NK-92 (cell line): Measurements from ENCODE around the gene S1PR2.
A peak's percentile ranks its signal among the peaks of the same experiment; 100 is the strongest.
"Not testable (repeated sequence)": the region's sequence is repeated elsewhere in the genome, so short reads cannot be mapped to it uniquely, and the experiment has no call there.

Source experiments
- DNase-seq: peaks from one replicate; lab custom pipeline; 2025; ENCODE audit not compliant: unreplicated experiment; lab: John Stamatoyannopoulos, UW

The S1PR2 gene

DNA sequence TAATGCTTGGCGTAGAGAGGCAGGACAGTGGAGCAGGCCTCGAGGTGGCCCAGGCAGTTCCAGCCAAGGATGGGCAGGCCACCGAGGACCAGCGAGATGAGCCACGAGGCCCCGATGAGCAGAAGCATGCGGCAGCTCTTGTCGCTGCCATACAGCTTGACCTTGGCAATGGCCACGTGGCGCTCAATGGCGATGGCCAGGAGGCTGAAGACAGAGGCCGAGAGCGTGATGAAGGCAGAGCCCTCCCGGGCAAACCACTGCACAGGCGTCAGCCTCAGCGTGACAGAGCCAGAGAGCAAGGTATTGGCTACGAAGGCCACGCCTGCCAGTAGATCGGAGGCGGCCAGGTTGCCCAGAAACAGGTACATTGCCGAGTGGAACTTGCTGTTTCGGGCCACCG, 6.8 kb downstream of the S1PR2 start:
- no peak for DNase-seq

DNA sequence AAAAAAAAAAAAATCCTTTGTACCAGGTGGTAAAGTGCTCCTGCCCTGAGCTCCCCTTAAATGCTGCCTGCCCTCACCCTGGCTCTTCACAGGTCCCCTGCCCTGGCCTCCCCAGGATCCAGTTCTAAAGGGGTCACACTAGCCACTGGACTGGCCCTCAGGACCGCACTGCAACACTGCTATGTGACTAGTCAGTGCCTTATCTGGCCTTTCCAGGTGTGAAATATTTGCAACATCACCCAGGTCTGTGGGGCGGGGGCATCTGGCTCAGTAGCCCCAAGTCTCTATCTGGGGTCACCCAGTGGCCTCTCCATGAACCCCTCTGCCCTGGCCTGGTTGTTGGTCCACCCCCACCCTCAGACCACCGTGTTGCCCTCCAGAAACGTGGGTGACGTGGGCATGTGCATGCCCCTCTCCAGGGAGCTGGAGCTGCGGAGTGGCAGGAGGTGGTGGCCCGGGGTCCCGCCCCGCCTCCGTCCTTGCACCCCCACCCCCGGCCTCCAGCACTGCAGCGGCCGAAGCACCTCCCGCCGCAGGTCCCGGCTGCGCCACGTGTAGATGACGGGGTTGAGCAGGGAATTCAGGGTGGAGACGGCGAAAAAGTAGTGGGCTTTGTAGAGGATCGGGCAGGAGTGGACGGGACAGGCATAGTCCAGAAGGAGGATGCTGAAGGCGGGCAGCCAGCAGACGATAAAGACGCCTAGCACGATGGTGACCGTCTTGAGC, 7.5 kb downstream of the S1PR2 start:
- DNase-seq: no peak

DNA sequence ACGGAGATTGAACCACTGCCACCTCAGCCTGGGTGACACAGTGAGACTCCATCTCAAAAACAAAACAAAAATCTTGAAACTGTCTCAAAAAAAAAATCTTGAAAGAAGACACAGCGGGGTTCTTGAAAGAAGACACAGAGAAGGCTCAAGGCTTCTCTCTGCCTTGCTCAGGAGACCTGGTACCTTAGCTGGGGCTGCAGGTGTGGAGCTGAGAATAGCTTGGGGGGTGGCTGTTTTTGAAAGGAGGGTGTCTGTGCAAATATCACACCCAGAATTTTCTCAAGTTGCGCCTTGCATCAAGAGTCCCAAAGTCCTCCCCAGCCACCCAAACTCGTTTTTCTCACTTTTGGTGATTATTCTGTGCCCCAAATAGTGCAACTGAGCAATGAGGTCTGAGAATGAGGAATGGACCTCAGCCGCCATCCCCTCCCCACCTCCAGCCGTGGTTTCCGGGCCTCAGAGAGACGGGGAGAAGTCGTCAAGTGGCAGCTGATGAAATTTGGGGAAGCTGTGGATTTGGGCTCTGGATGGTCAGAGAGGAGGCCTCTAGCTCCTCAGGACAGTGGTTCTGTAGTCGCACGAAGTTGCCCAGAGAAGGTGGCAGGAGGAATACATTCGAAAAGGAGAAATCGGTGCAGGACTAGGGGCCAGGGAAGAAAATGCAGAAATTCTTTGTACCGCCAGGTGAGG, 8.8 kb downstream of the S1PR2 start:
- no peak for DNase-seq

DNA sequence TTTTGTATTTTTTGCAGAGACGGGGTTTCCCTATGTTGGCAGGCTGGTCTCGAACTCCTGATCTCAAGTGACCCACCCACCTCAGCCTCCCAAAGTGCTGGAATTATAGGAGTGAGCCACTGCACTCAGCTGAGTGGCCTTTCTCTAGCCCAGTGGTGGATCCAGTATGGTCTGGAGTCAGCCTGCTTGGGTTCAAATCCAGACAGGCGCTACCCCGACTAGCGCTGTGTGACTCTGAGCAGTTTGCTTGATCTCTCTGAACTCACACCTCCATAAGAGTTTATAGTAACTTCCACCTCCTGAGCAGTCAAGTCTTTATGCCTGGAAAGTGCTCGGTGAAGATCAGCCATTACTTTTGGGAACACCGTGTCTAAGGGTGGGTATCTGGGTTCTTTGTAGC, 10.4 kb downstream of the S1PR2 start:
- DNase-seq: no peak

DNA sequence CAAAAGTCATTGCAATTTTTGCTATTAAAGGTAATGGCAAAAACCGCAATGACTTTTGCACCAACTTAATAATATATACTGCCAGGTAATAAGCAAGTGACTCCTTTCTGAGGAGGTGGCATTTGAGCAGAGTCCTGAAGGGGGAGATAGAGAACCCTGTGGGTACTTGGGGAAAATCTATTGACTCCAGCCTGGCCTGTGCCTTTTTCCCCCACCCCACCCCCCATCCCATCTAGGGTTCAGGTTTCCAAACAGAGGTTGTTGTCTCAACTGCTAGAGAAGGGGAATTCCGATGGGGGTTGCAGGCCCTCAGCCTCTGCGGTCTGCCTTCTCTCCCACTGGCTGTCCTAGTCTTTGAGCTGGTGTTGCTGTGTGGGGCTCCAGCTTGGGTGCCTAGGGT, 11.5 kb downstream of the S1PR2 start:
- DNase-seq: no peak

DNA sequence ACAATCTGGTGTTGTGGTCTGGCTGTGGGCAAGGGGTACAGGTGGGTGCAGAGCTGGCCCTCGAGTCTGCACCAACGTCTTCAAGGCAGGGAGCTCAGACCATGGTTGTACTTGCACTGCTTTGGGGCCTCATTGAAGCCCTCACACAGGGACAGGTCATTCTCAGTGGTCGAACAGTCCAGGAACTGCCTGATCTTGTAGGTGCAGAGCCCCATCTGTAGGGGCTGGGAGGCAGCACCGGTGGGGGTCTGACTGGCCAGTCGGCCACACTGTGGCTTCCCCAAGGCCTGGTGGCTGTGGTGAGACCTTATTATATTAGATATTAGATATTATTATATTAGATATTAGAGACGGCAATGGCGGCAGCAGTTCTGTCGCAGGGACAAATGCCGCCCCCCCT, 14.0 kb downstream of the S1PR2 start:
- no peak for DNase-seq

DNA sequence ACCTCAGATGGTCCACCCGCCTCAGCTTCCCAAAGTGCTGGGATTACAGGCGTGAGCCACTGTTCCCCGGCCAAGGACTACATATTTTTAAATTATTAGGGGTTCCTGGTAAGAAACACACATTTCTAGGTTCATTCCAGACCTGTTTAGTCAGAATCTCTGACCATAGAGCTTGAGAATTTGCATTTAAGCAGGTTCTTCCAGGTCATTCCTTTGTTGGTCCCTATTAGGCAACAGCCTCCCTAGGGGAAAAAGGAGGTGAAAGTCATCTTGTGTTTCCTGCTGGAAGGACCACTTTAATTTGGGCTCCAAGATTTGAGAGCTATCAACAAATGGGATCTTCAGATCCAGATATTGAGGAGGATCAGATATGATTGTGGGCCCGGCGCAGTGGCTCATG, 16.3 kb downstream of the S1PR2 start:
- no peak for DNase-seq

DNA sequence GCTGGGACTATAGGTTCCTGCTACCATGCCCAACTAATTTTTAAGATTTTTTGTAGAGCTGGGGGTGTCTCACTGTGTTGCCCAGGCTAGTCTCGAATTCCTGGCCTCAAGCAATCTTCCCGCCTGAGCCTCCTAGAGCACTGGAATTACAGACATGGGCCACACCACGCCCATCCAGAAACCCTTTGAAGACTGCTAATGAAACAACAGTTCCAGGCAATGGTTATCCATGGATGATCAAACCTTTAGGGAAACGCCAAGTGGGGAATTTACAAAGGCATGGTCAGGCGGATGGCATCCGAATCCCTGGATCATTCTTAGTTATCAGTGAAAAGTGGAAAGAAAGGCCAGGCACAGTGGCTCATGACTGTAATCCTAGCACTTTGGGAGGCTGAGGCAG, 19.4 kb downstream of the S1PR2 start:
- no peak for DNase-seq

DNA sequence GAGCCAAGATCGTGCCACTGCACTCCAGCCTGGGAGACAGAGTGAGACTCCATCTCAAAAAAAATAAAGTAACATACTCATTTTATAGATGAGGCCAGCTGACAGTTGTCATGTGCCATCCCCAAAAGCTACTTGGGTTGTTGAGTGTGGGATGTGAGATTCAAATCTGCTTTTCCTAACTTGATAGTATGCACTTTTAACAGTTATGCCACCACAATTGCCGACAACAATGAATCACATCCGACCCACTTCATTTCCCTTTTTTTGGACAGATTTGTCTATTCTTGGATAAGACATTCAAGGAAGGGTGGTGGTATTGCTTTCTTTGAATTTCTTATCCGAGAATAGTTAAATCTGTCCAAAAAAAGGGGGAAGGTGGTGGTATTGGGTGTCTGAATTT, 20.1 kb downstream of the S1PR2 start:
- DNase-seq: no peak

DNA sequence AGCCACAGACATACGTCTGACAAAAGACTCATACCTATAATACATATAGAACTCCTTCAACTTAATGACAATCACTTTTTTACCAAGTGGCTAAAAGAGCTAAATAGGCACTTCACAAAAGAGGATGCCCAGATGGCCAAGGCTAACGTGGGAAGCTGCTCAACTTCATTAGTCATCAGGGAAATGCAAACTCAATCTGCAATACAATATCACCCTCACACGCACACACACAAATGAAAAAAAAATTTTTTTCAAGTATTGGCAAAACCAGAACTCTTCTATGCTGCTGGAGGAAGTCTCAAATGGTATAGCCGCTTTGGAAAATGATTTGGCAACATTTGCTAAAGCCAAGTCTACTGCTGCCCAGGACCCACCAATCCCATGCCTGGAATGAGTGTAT, 21.8 kb downstream of the S1PR2 start:
- no peak for DNase-seq

DNA sequence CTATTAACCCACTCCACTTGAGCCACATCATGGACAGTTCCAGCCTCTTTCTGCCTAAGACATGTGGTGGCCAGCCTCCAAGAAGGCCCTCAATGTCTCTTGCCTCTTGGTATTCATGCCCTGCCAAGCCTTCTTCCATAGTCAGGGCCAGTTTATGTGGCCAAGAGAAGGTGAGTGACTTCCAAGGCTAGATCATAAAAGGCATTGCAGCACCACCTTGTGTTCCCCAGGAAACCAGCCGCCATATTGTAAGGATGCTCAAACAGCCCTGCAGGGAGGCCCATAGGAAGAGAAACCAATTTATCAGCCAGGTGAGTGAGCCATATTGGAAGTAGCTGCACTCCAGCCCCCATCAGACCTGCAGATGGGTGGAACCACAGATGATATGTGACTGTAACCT, 24.1 kb downstream of the S1PR2 start:
- no peak for DNase-seq

DNA sequence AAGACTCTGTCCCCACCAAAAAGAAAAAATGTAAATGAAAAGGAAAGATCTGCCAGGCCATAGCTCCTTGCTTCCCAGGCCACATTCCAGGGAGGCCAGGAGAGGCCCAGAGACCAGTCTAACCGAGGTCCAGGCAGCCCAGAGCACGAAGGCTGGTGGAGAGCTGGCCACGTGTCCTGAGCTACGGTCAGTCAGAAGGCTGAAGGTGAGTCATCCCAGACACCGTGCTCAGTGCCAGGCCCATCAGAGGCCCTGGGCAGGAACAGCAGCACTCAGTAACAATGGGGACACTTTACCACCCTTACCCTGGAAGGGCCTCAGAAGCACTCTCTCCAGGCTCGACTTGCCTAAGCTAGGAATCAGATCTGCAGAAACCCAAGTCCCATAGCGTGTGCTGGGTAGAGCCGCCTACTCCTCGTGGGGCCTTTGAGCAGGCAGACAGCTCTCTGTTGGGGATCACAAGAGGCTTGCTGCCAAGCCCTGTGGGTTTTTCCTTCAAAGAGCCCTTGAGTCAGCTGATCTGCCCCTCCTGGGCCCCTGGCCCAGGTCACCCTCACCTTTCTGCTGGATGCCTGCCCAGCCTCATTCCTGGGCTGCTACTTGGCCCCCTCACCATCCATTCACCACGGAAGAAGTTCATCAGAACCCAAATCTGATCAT, 24.8 kb downstream of the S1PR2 start:
- DNase-seq: no peak

DNA sequence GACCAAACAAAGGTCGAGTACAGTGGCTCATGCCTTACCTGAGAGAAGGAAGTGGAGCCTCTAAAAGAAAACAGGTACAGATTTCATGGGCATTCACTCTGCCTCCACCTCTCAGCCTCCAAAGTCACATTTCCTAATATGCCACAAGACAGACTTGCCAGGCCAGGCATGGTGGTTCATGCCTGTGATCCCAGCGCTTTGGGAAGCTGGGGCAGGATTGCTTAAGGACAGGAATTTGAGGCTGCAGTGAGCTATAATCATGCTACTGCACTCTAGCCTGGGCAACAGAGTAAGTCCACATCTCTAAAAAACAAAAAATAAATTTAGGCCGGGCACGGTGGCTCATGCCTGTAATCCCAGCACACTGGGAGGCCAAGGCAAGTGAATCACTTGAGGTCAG, 25.5 kb downstream of the S1PR2 start:
- DNase-seq: no peak

DNA sequence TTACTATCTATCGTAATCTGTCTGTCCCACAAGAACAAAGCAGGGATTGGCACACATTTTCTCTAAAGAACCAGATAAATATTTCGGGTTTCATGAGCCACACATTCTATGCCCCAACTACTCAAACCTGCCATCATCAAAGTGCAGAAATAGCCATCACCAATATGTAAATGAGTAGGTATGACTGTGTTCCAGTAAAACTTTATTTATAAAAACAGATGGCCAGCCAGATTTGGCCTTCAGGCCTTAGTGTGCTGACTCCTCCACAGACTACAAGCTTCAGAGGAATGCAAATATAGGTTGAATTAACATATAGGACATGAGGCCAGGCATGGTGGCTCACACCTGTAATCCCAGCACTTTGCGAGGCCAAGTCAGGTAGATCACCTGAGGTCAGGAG, 27.4 kb downstream of the S1PR2 start:
- DNase-seq: no peak

DNA sequence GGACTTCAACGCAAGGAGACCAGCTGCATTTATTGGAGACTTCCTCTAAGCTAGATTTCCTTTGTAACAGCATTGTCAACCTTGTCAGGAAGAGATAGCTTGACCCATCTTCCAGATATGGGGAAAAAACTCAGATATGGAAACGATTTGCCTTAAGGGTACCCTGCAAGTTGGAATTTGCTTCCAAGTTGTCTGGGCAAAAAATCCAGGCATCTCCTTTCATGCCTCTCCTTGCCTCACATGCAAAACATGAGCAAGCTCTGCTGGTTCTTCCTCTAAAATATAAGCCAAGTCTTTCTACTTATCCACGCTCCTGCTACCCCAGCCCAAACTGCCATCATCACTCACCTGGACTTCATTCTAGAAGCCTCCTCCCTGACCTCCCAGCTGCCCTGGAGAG, 30.0 kb downstream of the S1PR2 start:
- DNase-seq: no peak

DNA sequence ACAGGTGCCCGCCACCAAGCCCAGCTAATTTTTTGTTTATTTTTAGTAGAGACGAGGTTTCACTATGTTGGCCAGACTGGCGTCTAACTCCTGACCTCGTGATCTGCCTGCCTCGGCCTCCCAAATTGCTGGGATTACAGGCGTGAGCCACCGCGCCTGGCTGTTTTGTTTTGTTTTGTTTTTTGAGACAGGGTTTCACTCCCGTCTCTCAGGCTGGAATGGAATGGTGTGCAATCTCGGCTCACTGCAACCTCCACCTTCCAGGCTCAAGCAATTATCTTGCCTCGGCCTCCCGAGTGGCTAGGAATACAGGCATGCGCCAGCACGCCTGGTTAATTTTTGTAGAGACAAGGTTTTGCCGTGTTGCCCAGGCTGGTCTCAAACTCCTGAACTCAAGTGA, 31.0 kb downstream of the S1PR2 start:
- not testable (repeated sequence) for DNase-seq

DNA sequence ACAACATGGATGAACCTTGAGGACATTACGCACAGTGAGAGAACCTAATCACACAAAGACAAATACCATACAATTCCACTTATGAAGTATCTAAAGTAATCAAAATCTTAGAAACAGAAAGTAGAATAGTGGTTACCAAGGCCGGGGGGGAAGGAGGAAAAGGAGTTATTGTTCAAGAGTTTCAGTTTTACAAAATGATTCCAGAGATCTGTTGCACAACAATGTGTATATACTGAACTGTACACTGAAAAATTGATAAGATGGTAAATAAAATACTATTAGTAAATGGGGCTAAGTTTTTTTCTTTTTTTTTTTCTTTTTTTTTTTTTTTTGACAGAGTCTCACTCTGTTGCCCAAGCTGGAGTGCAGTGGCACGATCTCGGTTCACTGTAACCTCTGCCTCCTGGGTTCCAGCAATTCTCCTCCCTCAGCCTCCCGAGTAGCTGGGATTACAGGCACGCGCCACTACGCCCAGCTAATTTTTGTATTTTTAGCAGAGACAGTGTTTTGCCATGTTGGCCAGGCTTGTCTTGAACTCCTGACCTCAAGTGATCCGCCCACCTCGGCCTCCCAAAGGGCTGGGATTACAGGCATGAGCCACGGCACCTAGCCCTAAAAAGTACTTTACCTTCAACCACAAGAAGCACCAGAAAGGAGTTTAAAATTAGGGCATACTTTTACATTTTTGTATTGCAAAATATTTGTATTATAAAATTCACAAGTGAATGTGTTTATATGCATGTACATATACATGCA, 32.1 kb downstream of the S1PR2 start:
- DNase-seq: not testable (repeated sequence)

DNA sequence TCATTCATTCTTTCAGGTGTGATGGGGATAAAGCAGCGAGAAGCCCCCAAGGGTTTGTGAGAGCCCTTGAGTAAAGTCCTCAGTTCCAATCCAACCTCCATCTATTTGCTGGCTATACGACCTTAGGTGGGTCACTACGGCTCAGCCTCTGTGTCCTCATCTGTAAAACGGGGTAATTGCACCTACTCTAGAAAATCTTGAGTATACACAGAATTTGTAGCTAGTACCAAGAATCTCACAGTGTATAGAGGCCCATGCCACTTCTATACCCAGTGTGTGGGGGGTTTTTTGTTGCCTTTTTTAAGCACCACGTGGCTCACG, 36.0 kb downstream of the S1PR2 start:
- no peak for DNase-seq

DNA sequence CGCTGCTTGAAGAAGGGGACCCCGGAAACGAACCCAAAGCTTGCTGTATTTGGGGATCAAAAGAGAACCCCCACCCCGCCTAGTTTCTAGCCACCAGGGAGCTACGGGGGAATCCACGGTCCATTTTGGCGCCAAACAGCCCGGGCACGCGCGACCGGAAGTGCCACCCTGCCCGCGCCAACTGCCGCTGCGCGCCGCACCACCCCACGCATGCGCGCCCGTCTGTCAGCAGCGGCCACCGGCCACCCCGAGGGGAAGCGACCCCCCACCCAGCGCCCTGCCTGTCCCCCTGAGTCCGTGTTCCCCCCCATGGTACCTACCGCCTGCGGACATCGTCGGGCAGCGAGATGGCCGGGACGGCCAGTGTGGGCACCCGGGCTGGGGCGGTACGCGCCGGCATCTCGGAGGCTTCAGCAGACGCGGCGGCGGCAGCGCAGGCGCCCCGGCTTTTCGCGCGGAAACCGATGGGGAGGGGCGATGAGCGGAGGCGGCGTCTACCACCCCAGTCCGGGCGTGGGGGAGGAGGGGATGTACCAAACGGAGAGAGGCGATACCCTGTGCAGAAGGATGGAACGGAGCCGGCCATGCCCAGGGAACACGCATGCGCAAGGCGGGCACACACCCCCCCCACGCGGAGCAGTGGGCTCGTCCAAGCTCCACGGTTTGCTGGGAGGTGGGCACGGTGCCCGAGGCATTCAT, 36.5 kb downstream of the S1PR2 start, which contains the start of gene DNMT1:
TSS of gene DNMT1 (minus strand) at position 454 of the 699 bp plus-strand sequence. CDS start at position 400, 54 bp downstream.
- peak; percentile 59 for DNase-seq

DNA sequence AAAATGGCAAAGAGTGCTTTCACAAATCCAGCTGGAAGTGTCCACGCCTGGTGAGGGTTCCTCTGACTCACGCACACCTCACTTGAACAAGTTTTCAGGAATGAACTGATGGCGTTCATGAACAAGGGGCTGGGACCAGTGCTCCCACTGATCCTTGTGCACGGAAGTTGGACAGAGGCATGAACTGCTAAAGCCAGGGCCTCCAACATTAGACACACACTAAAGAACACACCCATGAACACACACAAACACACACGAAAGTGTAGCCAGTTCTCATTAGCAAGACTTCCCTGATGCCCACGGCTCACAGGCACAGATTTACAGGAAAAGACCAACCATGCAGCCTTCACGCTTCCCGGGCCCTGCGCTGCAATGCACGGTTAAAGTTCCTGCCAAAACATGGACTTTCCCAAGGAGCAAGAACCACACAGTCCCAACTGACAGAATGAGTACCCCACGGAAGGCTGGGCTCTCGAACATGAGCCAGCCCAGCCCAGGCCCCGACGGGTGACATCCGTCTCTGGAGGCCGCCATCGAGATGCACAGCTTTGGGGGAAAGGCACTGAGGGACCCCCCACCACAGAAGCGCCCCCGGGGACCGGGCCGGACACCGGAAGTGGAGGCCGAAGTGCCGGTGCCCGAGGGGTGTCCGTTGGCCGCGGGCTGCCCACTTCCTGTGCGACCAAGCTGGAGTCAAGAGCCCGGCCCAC, 37.2 kb downstream of the S1PR2 start:
- no peak for DNase-seq
